ENCODE measurements around the gene GGA1.
A peak's percentile ranks its signal among the peaks of the same experiment; 100 is the strongest.
"Not testable (repeated sequence)": the region's sequence is repeated elsewhere in the genome, so short reads cannot be mapped to it uniquely, and the experiment has no call there.

Gene GGA1

GRCh38 chr22:37601540-37602442, 6.8 kb upstream of the GGA1 start:
- DNase-seq (ENCODE audit: low read depth, low spot score) = peak; percentile 19
- no peak overlapping the region for H3K4me3 ChIP-seq (ENCODE audit: low read depth, low read length)
- in situ Hi-C loops (cut with HindIII; ENCODE audit: low sequenced_read_pairs) = no loop called here
- no peak for TF ChIP-seq CTCF (IDR thresholded peaks at IDR 0.05; ENCODE audit: low read depth, low read length)

GRCh38 chr22:37602546-37603277, 5.9 kb upstream of the GGA1 start:
- in situ Hi-C loops (cut with HindIII; ENCODE audit: low sequenced_read_pairs) = not testable (repeated sequence)

GRCh38 chr22:37604074-37604473, 4.6 kb upstream of the GGA1 start:
- no peak overlapping the region for H3K4me3 ChIP-seq (ENCODE audit: low read depth, low read length)
- in situ Hi-C loops (cut with HindIII; ENCODE audit: low sequenced_read_pairs) = no loop called here
- DNase-seq (ENCODE audit: low read depth, low spot score) = no peak
- no peak for TF ChIP-seq CTCF (IDR thresholded peaks at IDR 0.05; ENCODE audit: low read depth, low read length)

More at GRCh38 chr22:37602546-37603277, 5.9 kb upstream of the GGA1 start:
- not testable (repeated sequence) for DNase-seq (ENCODE audit: low read depth, low spot score); H3K4me3 ChIP-seq (ENCODE audit: low read depth, low read length)

DNA sequence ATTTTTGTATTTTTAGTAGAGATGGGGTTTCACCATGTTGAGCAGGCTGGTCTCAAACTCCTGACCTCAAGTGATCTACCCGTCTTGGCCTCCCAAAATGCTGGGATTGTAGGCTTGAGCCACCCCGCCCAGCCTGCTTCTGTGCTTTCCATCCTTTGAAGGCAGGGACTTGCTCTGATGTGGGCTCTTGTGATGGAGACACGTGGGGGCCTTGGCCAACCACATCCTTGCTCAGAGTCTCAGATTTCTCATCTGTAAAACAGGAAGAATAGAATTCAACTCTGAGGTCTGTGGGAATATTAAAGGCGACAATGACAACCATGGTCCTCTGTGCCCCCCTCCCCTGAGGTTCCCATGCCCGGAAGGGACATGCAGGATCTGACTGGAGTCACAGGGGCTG, 3.8 kb upstream of the GGA1 start:
- in situ Hi-C loops (cut with HindIII; ENCODE audit: low sequenced_read_pairs) = no loop called here
- DNase-seq (ENCODE audit: low read depth, low spot score) = no peak
- no peak for TF ChIP-seq CTCF (IDR thresholded peaks at IDR 0.05; ENCODE audit: low read depth, low read length)
- H3K4me3 ChIP-seq (ENCODE audit: low read depth, low read length) = no peak overlapping the region

GRCh38 chr22:37607010-37607934, 1.4 kb upstream of the GGA1 start:
- in situ Hi-C loops (cut with HindIII; ENCODE audit: low sequenced_read_pairs) = no loop called here
- H3K4me3 ChIP-seq (ENCODE audit: low read depth, low read length) = peak overlapping the region; percentile 82
- peak; percentile 99 for TF ChIP-seq CTCF (IDR thresholded peaks at IDR 0.05; ENCODE audit: low read depth, low read length)
- DNase-seq (ENCODE audit: low read depth, low spot score) = peak; percentile 55

- DNase-seq (ENCODE audit: low read depth, low spot score) = no peak
- H3K4me3 ChIP-seq (ENCODE audit: low read depth, low read length) = peak overlapping the region; percentile 82
- TF ChIP-seq CTCF (IDR thresholded peaks at IDR 0.05; ENCODE audit: low read depth, low read length) = no peak
- in situ Hi-C loops (cut with HindIII; ENCODE audit: low sequenced_read_pairs) = no loop called here
Observed at GRCh38 chr22:37607935-37608476, 628 bp upstream of the GGA1 start.
